NCI-H526 treated with DMSO at 0.1 percent for 48 hours (cell line): ENCODE results near the gene GNA15.

ENCODE experiments used
- DNase-seq: peaks from one replicate; lab custom pipeline; 2025; lab: John Stamatoyannopoulos, UW

GNA15 gene

DNA sequence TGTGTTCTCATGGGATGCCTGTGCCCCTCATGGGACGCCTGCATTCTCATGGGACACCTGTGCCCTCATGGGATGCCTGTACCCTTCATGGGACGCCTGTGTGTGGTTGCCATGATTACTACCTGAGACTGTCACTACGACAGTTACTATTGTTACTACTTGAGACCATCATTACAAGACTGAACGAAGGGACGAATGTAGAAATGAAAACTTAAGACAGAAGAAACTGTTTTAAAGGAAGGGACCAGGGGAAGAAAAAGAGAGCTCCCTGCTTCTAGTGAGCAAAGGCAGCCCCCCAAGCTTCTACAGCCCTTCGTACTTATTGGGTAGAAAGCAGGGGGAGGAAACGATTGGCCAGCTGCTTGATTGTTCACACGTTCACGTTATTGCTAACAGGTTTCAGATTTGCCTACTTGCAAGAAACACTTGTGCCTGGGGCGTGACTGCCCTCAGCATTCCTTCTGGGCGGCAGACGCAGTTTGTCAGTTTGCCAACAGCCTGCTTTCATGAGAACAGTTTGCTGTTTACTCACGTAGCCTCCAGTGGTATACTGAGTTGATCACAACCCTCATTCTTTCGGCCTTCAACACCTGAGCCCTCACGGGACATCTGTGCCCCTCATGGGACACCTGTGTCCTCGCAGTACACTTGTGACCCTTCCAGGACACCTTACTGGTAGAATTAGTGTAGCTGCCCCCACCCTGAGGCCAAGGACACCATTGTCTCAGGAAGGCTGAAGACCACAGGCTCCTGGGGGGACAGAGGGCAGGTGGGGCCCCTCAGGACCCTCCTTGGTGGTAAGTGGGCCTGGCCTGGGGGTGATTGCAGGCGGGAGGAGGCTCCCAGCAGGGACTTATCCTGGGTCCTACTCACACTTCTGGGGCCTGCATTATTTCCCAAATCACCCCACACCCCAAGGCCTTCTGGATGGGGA is 40.2 kb downstream of the GNA15 start:
- DNase-seq = no peak

DNA sequence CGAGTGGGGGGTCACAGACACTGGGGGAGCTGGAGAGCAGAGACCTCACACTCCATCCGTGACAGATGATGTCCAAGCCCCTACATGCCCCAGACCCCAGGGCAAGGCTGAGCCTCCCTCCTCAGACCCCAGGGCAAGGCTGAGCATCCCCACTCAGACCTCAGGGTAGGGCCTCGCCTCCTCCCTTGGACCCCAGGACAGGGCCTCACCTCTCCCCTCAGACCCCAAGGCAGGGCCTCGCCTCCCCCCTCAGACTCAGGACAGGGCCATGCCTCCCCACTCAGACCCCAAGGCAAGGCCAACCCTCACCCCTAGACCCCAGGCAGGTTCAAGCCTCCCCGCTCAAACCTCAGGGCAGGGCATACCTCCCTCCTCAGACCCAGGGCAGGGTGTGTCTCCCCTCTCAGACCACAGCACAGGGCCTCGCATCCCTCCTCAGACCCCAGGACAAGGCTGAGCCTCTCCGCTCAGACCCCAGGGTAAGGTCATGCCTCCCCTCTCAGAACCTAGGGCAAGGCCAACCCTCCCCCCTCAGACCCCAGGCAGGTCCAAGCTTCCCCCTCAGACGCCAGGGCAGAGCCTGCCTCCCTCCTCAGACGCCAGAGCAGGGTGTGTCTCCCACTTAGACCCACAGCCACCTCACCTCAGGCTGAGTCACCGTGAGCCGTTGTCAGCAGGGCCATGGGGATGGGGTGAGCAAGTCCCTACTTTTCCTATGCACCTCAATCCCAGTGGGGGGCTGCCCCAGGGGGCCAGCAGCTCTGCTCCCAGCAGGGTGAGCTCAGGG is 41.1 kb downstream of the GNA15 start:
- no peak for DNase-seq

DNA sequence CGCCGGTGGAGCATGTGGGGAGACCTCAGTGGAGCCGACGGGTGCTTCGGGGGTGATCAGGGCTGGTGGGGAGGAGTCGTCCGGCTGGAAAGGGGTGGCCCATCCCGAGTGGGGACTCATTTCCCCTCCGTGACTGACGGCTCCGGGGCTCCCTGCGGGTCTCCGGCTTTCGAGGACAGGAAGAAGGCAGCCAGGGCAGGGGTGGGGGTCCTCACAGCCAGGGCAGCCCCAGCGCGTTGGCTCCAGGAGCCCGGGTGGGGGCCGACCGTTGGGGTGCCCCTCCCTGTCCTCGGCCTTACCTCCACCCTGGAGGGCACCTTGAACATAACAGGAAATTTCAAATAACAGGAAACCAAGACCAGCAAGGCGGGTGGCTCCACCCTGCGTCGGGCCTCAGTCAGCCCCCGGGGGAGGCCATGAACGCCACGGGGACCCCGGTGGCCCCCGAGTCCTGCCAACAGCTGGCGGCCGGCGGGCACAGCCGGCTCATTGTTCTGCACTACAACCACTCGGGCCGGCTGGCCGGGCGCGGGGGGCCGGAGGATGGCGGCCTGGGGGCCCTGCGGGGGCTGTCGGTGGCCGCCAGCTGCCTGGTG is 42.6 kb downstream of the GNA15 start, which contains the start of gene S1PR4:
Gene S1PR4, plus strand, starts transcription at position 393 of the 596 bp plus-strand sequence. Its CDS starts 24 bp downstream, at position 417.
- DNase-seq = no peak

DNA sequence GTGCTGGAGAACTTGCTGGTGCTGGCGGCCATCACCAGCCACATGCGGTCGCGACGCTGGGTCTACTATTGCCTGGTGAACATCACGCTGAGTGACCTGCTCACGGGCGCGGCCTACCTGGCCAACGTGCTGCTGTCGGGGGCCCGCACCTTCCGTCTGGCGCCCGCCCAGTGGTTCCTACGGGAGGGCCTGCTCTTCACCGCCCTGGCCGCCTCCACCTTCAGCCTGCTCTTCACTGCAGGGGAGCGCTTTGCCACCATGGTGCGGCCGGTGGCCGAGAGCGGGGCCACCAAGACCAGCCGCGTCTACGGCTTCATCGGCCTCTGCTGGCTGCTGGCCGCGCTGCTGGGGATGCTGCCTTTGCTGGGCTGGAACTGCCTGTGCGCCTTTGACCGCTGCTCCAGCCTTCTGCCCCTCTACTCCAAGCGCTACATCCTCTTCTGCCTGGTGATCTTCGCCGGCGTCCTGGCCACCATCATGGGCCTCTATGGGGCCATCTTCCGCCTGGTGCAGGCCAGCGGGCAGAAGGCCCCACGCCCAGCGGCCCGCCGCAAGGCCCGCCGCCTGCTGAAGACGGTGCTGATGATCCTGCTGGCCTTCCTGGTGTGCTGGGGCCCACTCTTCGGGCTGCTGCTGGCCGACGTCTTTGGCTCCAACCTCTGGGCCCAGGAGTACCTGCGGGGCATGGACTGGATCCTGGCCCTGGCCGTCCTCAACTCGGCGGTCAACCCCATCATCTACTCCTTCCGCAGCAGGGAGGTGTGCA is 43.3 kb downstream of the GNA15 start:
- DNase-seq = no peak

DNA sequence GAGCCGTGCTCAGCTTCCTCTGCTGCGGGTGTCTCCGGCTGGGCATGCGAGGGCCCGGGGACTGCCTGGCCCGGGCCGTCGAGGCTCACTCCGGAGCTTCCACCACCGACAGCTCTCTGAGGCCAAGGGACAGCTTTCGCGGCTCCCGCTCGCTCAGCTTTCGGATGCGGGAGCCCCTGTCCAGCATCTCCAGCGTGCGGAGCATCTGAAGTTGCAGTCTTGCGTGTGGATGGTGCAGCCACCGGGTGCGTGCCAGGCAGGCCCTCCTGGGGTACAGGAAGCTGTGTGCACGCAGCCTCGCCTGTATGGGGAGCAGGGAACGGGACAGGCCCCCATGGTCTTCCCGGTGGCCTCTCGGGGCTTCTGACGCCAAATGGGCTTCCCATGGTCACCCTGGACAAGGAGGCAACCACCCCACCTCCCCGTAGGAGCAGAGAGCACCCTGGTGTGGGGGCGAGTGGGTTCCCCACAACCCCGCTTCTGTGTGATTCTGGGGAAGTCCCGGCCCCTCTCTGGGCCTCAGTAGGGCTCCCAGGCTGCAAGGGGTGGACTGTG is 44.0 kb downstream of the GNA15 start:
- no peak for DNase-seq

- no peak for DNase-seq
These were observed 48.1 kb downstream of the GNA15 start for GRCh38 chr19:3183721-3184641.

DNA sequence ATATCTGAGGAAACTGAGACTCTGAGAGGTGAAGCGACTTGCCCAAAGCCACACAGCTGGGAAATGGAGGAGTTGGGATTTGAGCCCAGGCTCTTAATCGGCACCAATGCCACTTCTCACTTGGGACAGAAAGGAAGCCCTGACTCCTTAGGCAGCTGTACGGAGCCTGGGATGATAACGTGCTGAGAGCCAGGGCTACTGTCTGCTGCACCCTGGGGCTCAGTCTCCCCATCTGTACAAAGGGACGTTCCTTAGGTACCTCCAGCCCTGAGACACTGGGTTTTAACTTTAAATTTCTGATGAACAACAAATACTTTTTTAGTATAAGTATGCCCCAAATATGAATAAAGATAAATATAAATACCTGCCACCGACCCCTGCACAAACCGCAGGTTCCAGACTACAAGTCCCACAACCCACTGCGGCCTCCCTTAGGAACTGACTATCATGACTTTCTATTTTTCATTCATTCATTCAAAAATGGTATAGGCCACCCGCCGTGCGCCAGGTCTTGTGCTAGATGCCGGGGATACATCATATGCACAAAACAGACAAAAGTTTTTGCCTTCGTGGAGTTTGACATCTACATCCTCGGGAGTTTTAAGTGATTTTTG is 49.1 kb downstream of the GNA15 start:
- peak; percentile 81 for DNase-seq

DNA sequence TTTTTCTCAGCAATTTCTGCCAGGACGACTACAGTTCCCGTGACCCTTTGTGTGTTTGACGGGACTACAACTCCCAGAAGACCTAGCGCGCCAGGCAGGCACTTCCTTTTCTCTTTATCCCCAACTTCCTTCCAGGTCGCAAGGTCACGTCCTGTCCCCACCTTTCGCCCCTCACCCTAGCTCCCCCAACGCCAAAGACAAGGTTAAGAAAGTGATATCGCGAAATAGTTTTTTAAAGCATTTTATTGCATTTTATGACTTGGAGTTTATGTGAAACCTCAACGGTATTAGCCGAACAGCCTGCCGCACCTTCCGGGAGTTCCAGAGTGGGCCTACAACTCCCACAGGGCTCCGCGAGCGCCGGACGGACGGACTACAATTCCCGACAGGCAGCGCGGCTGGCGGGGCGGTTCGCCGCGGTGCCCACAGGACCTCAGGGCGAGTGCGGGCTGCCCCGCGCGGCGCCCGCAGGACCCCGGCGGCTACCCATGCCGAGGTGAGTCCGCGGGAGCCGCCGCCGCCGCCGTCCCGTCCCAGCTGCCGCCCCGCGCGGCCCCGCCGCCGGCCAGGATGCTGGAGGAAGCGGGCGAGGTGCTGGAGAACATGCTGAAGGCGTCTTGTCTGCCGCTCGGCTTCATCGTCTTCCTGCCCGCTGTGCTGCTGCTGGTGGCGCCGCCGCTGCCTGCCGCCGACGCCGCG is 49.8 kb downstream of the GNA15 start, which contains the start of gene NCLN:
Gene NCLN, plus strand, starts transcription at position 470 of the 699 bp plus-strand sequence. Its CDS starts 101 bp downstream, at position 571.
- peak; percentile 94 for DNase-seq

DNA sequence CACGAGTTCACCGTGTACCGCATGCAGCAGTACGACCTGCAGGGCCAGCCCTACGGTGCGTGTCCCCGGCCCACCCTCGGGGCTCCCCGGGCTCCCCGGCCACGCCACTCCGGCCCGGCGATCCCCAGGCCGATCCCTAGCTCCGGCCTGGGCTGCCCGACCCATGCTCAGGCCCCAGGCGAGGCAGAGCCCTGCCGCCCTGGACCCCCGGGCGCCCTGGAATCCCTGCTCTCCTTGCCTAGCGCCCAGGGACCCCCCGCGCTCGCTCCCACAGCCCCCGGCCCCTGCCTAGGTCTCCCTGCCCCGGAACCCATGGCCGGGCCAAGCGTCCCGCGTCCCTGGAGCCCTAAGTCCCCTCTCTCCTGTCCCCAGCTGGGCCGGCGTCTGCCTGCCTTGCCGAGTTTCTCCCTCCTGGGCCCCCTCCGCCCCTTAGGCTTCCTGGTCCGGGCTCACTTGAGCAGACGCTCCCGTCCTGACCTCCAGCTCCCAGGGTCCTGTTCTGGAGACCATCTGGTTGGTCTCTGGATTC is 50.4 kb downstream of the GNA15 start:
- DNase-seq = no peak

DNA sequence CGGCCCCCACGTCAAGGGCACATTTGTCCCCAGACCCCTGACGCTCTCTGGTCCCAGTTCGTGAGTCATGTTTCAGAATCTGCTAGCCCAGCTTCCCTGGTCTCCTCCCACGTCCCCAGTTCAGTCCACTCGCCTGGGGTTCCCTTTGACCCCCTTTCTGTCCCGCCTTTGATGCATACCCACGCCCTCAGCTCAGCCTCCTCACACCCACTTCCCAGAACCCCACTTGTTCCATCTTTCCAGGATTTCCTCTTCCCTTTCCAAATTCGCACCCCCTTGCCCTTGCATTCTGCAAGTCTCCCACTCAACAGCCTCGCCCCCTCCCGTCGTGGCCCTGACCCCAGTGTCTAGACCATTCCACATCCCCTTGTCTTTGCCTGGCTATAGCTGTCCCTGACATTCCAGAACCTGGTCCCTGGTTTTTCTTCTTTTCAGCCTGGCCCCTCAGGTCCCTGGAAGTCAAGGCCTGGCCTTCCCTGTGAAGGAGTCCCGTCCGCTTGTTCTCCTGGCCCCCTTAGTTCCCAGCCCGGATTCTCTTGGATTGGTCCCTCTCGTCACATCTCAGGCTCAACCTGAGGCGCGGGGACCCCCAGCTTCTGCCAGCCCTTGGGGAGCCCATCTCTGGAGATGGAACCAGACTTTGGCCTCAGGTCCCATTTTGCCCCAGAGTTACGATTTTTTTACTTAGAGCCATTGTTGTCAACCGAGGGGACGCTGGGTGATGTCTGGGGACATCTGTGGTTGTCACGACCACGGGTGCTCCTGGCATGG is 51.2 kb downstream of the GNA15 start:
- DNase-seq = no peak

DNA sequence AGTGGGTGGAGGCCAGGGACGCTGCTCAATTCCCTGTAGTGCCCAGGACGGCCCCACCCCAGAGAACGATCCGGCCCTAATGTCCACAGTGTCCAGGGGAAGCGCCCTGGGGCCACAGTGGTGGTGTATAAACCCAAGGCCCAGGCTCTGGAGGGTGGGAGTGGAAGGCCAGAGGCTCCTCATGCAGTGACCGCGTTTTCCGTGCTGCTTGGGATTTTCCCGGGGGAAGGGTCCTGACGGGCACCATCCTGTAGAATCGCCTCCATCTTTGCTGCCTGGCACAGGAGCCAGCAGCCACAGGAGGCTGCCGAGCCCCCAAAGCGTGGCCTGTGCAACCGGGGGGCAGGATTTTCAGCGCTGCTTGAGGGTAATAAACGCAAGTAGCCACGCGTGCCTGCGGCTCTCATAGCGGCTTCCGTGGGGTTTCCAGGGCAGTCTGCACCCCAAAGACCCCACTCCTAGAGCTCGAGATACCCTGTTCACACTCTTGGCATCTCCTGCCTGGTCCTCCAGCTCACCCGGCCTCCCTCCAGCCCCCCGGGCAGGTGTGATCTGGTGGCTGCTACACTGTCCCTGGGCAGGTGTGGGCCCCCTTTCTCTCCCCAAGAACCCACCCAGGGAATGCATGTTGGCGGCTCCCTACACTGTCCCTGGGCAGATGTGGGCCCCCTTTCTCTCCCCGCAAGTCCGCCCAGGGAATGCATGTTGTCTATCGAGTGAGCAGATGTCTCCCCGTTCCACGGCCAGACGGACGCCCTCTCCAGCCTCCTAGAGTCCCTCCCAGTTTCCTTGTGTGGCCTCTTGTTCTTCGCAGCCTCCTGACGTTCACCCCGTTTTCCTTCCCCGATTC is 52.1 kb downstream of the GNA15 start:
- no peak for DNase-seq

- DNase-seq = no peak
These were observed 53.1 kb downstream of the GNA15 start for GRCh38 chr19:3188627-3189596.

- DNase-seq = no peak
These were observed 54.1 kb downstream of the GNA15 start for GRCh38 chr19:3189702-3190469.

- no peak for DNase-seq
These were observed 54.6 kb downstream of the GNA15 start for GRCh38 chr19:3190470-3190770.
